Frontal cortex (tissue), 4 donors: ENCODE data around the gene EPHB1. TPM values are rescaled to one million over a fixed set of nuclear protein-coding genes. Genes with fewer than 3 reads are reported as not detected.
"Not testable (repeated sequence)": the region's sequence is repeated elsewhere in the genome, so short reads cannot be mapped to it uniquely, and the experiment has no call there.

Source experiments
- DNase-seq, 2 donors: peaks; one replicate each; pipeline ENCODE4 v3.0.0; 2012; ENCODE audit warnings: low spot score in 2 of 2
- FAIRE-seq: peaks from 2 replicates; lab custom pipeline; 2012; peaks lifted over from hg19 to GRCh38; lab: Jason Lieb, UNC
- total RNA-seq: library from RNA; depleted of rRNA; stranded (reverse); fragments of >200 nt; gene quantifications from one replicate; pipeline ENCODE4 v1.2.3, GENCODE V29; 2014
- donor health status: control.
- donor health status: control.
- donor health status: control.

The EPHB1 gene
- total RNA-seq, 1 donor from 2014 or later = 16.7 TPM

DNA sequence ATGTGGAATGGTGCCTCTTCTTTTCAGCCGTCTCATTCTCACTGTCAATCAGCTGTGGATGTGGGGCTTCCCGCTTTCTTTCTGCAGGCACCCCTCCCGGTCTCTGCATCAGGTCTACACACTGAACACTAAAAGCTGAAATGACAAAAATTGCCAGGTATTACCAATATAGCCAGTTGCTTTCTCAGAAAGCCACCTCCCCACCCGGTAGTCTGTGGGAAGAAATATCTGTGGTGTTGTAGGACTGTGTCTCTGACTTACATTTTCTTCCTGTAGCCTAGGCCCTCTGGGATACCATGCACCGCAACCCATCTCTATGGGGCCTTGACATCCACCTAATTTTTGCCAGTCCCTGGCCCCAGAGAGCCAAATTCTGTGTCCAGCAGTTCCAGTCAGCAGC, 19.2 kb upstream of the EPHB1 start:
- DNase-seq (no peak), FAIRE-seq (no peak)

DNA sequence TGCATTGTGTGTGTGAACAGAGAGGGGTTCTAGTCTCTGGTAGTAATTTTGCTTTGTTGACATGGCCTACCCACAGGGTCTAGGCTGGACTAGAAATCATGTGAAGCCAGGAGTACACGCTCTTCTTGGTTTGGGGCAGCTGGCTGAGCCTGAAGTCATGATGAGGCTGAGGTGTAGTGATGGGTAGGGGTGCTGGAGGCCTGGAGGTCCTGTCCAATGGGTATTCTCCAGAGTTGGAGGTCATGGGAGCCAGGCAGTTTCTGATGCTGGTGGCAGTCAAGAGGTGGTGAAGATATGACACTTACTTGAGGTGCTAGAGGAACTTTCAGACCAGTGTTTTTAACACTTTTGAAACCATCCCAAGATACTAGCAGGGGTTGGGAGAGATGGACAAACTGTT, 18.5 kb upstream of the EPHB1 start:
- no peak for FAIRE-seq

DNA sequence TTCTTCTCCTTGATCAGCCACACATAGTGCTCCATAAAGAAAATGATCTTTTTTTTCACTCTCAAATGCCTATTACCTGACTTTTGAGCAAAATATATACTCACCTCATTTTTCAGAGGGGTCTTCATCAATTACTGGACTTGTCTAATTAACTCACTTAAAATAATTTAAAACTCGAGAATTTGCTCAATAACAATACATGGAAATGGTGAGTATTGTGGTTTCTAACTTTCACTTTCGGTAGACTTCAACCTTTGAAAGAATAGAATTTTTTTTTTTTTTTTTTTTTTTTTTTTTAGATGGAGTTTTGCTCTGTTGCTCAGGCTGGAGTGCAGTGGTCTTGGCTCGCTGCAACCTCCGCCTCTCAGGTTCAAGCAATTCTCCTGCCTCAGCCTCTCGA, 17.7 kb upstream of the EPHB1 start:
- no peak for FAIRE-seq
- DNase-seq = no peak

More for the DNA sequence above, 18.5 kb upstream of the EPHB1 start:
- no peak for DNase-seq

DNA sequence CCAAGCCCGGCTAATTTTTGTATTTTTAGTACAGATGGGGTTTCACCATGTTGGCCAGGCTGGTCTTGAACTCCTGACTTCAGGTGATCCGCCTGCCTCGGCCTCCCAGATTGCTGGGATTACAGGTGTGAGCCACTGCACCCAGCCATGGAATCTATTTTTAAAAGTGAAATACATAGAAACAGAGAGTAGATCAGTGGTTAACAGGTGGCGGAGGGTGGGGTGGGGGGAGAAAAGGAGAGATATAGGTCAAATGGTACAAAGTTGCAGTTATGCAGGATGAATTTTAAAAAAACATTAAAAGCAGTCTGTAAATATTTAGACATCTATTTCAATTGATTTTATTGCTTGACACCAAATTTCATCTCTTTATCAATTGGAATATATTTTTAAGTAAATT, 6.8 kb upstream of the EPHB1 start:
- FAIRE-seq, DNase-seq: not testable (repeated sequence)

DNA sequence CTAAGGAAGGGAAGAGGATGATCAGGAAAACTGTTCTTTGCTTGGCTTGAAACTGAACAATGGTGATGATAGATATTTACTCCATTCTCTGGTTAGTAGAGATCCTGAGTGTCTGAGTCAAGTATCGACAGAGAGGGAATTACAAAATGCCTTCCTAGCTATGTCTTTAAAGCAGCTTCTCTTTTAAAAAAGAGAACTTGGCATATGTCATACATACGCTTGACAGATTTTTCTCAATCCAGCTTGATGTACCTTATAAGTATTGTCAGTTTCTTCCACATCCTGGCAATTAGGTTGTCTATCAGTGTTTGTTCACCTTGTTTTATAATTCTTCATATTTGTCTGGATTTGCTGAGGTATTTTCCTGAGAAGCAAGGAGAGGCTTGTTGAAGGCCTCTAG, 5.0 kb upstream of the EPHB1 start:
- FAIRE-seq (no peak), DNase-seq (no peak)

DNA sequence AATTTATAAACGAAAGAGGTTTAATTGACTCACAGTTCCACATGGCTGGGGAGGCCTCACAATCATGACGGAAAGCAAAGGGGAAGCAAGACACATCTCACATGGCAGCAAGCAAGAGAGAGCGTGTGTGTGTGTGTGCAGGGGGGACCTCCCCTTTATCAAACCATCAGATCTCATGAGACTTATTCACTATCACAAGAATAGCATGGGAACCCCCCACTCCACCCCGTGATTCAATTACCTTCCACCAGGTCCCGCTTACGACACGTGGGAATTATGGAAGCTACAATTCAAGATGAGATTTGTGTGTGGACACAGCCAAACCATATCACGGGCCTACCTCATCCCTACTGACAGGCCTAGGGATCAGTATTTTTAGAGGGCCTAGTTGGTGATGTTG, 3.1 kb upstream of the EPHB1 start:
- FAIRE-seq = no peak
- DNase-seq = no peak

DNA sequence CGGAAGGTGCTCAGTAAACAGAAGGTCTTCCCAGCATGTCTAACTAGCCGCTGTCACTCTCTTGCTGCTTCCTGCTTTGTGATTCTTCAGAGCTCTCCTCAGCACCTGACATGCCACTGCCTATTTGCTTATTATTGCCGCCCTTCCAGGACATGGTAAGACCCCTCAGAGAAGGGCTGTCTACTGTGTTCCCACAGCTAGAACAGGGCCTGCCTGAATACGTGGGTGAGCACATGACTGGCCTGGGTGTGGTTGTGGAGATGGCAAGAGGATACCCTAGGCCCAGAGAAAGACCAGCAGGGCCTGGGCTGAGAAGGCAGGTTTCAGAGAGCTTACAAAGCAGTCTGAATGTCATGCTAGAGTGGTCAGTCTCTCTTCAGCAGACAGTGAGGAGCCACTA, 2.4 kb upstream of the EPHB1 start:
- DNase-seq = no peak
- FAIRE-seq = no peak

DNA sequence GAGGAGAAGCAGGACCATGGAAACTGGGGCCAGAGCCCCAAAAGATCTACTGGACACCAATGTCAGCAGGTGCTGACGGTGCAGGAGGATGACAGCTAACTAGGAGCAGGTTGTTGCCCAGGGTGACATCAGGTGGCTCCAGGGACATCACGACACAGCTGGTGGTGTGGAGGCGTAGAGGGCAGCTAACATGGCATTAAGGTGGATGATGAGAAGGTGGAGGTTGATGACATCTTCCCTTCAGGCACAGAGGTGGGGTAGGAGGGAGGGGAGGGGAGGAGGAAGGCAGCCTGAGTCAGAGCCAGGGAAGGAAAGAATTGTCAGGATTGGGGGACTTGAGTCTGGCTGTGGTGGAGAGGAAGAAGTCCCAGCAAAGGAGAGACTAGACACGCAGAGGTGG, 1.5 kb upstream of the EPHB1 start:
- no peak for DNase-seq
- no peak for FAIRE-seq

DNA sequence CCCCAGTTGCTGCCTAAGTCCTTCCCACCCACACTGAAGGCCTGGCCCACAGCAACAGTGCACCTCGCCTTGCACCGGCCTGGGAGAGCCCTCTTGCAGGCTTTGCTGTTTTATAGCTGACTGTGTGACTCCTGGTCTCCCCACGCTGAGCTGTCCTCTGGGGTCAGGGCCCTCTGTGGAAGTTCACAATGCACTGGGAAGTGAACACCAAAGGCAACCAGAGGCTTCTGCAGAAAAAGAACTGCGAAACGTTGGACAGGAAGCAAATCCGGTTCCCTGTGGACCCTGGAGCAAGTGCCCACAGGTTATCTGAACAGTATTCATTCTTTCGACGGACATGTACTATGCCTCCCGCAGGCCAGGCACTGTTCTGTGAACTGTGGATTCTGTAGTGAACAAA, 737 bp upstream of the EPHB1 start:
- no peak for FAIRE-seq
- DNase-seq = no peak

DNA sequence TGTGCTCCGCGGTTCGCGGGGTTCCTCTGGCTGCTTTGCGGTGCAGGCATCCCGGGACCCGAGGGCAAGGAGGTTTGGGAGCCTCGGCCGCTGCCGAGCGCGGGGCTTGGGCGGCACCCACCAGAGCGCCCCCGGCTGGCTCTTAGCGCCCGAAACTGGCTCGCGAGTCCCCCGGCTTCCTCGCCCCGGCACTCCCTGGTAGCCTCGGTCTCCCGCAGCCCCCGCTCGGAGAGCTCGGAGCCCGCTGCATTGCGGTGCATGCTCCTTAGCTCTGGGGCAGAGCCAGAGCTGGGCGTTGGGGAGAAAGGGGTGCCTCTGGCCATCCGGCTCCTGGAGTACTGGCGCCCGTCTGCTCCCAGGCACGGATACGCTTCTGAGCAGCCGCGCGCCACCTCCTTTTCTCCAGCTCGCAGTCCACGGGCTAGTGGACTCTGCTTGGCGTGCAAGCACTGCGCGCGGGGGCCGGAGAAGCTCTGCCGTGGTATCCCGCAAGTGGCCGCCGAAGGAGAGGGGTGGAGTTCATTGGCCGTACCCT, 753 bp downstream of the EPHB1 start:
- DNase-seq = peak in 1 of 2 donors; percentile 16
- FAIRE-seq = no peak

DNA sequence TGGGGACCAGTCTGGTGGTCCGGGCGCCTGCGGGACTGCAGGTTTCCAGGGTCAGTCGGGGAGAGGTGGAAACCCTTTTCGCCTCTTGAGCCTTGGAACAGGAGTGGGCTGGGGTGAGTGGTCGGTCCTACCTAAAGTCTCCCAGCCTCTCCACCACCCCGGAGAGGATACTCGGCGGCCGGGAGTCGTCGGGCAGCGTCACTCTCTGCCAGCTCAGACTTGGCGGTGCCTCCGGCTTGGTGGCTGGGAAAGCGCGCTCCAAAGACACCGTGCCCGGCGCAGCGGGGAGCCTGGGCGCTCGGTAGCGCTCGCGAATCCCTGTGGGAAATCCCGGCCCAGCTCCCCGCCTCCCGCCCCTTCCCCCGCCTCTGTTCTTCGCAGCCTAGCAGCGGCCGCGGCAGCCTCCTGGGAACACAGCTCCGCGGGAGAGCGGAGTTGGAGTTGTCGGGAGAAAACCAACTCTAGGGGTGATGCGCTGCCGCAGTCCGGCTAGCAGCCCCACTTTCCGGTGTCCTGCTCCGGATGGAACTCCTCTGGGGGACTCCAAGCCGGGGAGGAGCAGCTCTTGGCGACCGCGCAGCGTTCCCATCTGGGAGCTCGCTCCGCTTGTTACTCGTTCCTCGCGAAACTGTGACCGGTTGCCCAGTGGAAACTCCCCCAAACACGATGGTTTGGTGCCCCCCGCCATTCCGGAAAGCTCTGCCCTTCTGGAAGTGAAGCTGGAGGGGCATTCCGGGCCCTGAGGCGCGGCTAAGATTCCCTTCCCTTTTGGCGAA, 1.4 kb downstream of the EPHB1 start:
- DNase-seq (peak in 1 of 2 donors; percentile 14), FAIRE-seq (no peak)

DNA sequence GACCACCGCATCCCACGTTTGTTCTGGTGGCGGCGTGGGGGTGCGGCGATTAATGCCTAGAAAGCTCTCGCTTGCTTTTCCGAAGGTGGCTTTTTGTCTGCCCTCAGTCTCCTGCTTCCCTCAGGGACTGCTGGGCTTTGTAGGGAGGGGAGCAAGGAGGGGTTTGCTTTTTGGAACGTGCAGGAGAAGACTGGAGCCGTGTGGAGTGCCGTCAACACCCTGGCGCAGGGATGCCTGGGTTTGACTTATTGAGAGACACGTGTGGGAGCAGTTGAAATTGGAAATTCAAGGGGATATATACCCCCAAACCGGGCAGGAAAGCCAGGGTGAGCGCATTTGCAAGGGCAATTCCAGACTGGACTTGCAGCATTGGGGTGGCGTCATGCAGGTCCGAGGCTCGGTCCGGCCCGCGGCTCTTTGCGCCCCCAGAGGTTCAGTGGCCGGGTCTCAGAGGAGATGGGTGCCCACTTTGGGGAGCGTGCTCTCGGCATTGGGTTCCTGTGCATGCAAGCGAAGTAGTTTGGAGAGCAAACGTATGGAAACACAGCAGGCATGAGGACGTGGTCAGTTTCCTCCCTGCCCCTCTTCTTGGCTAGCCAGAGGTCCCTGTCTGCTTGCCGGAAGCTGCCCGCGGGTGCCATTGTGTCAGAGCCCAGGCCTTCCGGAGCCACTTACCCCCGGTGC, 2.1 kb downstream of the EPHB1 start:
- DNase-seq (no peak), FAIRE-seq (no peak)

DNA sequence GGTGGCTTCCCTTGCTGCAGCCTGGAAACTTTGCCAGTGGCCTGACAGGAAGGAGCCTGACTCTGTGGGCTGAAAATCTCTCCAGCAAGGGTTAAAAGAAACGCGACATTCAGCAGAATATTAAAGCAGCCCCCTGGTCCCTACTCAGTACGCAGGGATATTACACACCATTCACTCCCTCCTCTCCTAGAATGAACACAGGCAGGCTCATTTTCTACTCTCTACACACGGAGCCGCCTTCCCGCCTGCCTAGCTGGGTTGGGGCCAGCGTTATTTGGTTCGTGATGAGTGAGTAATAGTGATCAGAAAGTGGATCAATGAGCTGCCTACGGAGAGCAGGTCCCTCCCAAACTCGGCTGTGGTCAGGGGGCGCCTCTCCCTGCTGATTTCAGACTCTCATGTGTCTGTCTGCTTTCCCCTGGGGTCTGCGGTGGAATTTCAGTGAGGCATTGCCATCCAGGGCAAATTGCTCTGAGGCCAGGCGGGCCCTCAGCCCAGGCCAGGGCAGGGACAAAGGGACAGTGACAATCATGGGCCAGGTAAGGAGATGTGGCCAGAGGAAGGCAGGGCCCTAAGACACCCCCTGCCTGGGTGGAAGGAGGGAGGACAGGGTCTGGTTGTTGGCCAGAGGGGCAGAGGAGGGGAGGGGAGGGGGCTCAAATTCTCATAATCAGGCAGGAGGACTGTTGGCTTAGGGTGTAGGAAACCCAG, 2.8 kb downstream of the EPHB1 start:
- DNase-seq = no peak
- no peak for FAIRE-seq

DNA sequence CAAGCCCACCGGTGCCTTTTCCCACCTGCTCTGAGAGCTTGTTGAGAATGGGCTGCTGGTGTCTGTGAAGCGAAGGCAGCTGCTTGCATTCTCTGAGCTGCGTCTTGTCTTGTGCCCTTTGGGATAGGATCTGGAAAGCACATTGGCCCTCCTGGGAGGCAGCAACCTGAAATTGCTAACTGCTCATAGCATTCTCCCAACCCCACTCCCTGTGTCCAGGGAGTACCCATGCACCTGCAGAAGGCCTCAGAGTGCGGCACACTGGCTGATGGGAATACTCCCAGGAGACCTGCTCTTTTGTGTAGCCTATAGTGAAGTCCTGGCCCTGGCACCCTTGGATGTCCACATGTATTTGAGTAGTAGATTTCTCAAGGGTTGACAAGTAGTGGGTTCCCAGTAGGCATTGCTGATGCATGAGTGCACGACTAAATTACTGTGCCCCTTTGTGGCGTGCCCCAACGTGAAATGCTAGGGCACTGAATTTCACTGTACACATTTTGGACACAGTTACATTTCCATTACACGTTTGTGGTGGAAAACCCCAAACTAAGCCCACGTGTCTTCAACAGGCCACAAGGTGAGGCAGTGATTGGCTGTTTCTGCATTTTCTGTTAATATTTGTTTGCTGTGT, 3.7 kb downstream of the EPHB1 start:
- FAIRE-seq = no peak
- DNase-seq = no peak

DNA sequence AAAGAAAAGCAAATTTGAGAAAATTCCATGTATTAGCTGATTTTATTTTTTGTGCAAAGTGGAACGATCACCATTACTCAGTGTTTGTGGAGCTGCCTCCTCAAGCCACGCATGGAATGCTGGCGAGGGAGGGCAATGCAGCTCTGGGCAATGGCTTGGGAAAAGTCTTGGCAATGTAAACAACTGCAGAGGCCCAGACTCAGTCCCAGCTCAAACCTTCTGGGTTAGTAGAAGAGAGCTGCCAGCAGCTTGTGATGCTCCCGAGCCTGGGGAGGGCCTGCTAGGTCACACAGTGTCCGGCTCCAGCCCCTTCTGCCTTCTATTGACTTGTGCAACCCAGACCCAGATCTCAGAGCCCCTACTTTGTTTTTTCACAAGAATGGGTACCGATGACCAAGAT, 4.3 kb downstream of the EPHB1 start:
- no peak for DNase-seq
- no peak for FAIRE-seq

DNA sequence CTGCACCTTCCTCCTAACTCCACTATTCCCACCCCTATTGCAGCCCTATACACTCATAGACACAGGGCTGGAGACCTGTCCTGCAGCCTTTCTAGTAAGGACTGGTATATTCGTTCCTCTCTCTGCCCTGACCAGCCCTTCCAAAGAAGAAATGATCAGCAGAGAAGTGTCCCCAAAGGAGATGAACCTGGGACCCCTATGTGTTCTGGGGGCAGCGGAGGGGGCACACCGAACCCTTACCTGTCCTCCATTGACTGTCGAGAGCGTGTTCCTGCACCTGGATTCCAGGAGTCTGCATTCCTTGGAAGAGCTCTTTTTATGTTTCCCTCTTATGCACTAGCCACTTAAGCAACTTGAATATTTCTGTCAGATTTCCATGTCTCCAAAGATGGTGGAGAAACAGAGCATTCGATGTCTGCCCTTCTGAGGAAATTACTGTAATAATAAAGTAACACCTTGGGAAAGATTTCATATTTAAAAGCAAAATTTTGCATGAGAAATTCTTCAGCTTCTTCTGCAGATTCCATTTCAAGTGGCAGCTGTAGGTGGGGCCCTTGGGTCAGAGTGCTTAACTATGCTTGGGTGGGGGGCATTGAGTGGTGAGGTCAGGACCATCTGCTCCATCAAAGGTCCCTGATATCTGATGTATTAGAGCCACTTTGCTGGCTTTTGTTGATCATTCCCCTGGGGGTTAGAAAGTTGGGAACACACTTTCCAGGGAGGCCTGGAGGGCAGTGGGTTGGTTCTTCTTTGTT, 6.3 kb downstream of the EPHB1 start:
- DNase-seq = no peak
- no peak for FAIRE-seq

DNA sequence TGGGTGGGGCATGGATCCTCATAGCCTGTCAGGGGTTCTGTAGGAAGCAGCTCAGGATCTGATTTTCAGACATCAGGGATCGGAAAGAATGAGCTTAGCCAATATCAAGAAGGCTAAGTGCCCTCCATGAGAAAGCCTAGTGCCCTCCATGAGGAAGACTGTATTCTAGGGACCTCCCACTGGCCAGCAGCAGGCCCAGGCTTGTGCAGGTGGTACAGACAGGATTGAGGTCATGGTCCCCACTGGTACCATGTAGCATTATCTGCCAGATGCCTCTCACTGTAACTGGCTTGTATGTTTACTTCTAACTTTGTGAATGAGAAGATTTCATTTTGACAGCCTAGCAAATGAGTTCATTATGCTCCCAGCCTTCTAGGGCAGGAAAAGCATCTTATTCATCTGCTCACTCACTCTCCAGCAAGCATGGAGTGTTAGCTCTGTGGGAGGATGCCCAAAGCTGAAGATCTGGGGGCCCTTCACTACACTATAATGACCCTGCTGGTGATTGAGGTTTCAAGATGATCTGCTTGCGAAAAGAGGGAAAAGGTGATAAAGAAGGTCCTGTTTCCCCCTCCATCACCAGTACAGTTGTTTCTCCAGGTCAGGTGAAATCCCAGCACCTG, 7.5 kb downstream of the EPHB1 start:
- FAIRE-seq = no peak
- no peak for DNase-seq

DNA sequence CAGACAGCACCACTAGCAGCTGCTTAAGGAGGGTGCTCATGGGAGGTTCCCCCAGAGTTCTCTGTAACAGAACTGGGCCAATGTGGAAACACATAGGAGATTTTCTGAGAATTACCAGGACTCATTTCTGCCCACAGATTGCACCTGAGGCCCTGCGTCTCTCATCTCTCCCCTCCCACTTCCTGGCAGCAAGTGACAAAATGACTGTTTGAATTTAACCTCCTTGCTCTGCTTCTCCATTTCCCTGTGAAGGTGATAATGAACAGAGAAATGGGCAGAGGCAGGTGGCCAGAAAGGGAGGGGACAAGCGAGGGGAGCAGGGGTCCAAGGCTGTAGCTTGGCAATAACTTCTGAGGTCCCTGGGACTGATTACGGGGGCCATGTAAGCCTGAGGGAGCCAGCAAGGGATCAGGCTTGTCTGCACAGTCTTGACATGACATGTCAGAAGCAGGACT, 8.0 kb downstream of the EPHB1 start:
- DNase-seq = no peak
- FAIRE-seq = no peak

DNA sequence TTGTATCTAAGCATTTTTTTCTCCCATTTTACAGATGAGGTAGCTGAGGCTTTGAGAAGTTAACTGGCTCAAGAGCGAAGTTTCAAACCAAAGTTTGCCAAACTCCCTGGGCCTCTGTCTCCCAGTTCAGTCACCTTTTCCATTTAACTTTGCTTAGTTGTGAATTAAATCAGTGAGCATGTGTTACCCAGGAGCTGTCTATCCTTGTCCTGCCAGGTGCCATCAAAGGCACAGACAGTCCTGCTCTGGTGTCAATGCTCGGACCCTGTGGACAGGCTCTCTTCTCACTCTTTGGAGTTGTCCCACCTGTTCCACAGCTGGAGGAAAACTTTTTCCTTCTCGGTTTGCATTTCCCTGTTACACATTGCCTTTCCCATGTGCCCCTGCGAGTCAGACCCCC, 8.6 kb downstream of the EPHB1 start:
- no peak for DNase-seq
- FAIRE-seq = no peak
